GM04504 (cell line): ENCODE results near the gene INF2.
"Not testable (repeated sequence)": the region's sequence is repeated elsewhere in the genome, so short reads cannot be mapped to it uniquely, and the experiment has no call there.

ENCODE experiments used
- DNase-seq: peaks from one replicate; pipeline ENCODE4 v3.0.0-alpha.2; 2012; ENCODE audit warnings: low read depth

INF2 gene

DNA sequence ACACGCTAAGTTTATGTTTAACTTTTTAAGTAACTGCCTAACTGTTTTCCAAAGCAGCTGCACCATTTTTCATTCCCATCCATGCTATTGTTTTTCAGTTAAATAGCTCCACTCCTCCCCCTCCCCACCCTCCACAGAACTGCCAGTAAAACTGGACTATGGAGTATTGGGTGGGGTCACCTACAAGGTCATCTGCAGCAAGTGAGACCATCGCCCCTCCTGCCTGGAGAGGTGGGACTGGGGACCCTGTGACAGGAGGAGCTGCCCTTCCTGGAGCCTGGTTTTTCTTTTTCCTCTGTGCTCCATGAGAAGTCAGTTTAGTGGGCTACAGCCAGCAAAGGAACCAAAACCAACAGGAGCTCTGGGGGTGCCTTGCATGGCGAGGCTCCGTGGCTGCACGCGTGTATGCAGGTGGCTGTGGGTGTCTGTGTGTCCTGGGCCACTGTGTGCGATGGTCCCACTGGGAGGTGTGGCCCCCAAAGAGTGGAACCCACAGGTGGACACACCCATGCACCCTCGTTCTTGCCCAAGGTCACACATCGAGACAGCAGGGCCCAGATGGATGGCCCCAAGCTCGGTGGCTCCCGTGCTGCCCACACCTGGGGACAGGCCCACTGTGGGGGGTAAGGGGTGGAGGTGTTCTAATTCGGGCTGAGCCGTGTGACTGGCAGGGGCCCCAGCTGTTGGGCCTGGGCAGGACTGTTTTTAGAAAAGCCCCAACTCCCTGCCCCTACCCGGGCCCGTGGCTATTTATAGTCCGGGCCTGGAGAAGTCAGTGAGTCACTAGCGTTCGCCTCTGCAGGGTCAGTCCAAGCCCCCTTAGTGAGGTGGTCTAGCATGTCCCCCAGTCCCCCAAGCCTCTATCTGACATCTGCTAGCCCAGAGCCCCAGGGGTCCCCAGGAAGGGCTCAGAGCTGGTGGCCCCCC, 32.4 kb downstream of the INF2 start:
- no peak for DNase-seq

DNA sequence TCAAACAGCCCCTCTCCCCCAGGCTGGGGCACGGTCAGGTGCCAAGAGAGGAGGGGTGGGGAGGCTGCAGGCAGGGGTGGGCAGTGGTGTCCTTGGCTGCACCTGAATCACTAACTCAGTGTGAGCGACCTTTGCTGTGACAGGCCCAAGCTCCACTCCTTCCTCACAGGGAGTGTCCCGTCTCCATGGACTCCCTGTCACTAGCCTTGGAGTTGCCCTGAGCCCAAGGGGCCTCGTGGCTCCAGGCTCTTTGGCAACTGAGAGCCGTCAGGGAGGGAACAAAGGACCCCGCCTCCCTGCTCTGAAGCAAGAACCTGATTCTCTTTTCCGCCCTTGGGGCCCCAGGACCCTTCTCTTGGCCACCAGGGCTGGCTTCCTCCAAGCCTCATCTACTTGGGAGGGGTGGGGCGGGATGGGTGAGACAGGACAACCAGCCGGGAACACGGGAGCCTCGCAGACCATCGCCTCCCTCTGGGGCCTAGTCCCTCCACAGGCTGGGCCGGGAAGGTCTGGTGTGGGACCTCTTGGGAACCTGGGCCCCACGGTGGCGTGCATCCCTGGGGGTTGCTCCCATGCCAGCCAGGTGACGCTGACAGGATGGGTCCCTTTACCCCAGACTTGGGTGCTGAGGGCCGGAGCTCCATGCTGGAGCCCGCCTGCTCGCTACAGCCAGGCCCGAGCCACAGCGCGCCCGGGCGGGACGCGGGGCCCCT, 33.7 kb downstream of the INF2 start:
- DNase-seq, result no peak

DNA sequence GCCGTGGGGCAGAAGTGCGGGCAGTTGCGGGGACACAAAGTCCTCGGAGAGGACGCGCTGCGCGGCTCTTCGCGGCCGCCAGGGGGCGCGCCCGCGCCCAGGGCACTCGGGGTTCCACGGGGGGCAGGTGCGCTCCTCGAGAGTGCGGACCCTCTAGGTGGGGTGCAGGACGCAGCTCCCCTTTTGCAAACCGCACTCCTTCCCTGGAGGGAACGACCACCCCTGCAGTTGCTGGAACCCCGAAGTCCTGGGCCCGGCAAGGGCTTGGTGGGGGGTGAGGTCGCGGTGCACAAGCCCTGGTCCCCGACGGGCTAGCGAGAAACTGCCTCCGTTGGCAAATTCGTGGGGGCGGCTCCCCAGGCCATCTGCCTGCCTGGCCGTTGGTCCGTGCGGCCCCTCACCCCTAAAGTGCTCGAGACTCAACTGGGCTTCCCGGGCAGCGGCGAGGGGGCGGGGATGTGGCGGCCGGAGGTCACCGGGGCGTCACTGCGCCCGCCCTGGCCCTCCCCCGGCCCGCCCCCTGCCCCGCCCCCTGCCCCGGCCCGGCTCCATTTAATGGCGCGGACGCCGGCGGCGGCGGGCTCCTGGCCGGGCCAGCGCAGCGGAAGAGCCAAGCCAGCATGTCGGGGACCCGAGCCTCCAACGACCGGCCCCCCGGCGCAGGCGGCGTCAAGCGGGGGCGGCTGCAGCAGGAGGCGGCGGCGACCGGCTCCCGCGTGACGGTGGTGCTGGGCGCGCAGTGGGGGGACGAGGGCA, 34.4 kb downstream of the INF2 start, which contains the start of gene ADSS1:
Gene ADSS1 (plus strand): TSS at position 579 of the 756 bp plus-strand sequence. CDS start 42 bp downstream, at position 621.
- no peak for DNase-seq

- no peak for DNase-seq
Measured at GRCh38 chr14:104724407-104724980, 35.1 kb downstream of the INF2 start.

DNA sequence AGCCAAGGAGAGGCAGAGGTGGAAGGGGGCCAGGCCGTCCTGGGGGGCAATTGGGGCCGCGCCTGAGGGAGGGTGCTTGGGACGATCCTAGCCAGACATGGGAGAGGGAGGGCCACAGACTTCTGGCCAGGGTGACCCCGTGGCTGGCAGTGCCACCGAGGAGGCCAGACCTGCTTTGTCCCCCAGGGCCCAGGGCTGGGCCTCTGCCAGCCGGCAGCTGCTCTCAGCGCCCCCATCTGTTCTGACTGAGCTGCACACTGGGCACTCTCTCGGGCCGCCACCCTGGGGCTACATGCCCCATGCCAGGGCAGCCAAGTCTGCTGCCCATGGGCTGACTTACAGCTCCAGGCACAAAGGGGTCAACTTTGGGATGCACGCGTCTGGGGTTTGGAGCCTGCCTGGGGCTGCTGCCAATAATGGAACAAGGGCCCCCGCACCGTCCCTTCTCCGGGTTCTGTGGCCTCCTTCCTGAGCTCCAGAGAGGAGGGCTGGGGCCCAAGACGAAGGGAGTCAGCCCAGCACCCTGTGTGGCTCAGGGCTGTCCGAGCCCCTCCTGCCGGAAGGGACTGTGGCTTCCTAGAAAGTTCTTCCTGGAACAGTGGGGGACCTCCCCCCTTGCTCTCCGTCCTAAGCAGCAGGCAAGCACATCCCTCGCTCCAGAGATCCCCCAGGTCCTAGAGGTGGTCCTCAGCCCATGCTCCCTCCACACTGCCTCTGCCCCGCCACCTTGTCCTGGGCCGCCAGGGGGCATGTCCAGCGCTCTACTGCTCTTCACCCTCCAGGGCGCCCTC, 35.8 kb downstream of the INF2 start:
- no peak for DNase-seq

DNA sequence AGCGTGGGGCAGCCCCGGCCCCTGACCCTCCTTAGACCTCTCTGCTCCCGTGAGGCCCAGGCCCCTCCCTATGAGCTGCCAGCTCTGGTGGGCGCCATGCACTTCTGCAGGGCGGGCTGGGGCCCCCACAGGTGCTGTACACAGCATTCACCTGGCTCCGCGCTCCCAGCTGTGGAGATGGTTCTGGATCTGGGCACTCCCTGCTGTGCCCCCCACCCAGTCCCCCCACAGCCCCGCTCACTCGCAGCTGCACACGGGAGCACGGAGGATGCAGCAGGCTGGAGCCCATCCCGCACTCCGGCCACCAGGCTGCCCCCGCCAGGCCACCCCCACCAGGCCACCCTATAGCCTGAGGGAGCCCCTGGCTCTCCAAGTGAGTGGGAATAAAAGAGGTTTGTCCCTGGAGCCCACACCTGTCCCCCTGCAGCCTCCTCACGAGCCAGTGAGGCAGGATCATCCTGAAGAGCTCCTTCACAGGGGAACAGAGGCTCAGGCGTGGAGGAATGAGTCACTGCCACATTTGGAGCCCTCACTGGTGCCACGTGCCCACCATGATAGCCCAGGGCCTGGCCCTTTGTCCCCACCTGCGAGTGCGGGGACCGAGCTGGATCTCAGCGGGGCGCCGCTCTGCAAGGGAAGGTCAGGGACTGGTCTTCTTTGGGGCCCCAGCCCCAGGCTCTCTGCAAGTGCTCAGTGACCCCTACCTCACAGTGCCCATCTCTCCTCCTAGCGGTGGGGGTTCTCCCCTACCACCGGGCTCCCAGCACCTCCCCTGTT, 36.5 kb downstream of the INF2 start:
- no peak for DNase-seq

DNA sequence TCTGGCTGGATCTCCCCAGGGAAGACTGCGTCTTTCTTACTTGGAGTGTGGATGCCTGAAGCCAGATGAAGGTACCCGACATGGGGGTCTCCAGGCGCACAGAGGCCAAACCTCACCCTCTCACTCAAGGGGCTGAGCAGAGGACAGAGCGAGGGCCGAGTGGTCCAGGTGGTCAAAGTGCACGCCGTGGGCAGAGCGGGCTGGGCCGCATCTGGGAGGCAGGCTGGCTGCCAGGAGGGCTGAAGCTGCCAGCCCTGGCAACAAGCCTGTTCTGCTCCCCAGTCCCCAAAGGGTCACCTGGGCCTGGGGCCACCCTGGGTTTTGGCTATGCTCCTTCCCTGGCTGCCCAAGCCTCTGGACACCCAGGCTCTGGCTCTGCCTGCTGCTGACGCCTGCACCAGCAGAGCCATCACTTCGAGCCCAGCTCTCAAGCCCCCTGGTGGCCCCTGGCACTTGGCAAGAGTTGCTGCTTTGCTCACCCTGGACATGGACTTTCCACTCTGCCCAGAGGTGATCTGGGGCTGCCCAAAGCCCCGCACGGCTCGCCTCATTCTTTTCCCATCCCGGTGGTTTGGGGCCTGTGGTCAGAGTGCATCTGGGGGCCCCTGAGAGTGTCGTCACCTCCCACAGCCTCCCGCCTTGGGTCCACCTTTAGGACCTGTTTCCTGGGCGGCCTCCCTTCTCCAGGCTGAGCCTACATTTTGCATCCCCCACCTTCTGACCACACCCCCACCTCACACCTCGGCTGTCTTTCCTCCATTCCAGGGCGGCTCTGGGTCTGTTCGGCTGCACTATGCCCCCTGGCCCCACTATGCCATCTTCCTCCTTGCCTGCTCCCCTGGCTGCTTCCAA, 37.4 kb downstream of the INF2 start:
- no peak for DNase-seq

DNA sequence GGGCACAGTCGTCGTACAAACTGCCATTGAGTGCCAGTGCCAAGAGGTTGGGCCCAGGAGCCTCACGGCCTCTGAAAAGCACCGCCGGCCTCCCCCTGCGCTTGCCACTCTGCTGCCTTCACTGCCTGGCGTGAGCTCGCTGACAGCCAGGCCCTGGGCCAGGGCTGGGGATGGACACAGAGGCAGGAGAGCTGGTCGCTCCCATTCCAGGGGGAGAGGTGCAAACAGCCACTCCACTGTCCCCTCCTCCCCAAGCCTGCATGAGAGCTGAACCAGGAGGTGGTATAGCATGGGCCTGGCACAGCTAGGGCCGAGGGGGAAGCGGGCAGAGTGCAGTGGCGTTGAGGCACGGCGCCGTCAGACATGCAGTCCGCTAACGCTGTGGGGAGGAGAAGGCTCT, 39.2 kb downstream of the INF2 start:
- DNase-seq, result no peak

- not testable (repeated sequence) for DNase-seq
Measured at GRCh38 chr14:104729176-104729834, 39.9 kb downstream of the INF2 start.

GRCh38 chr14:104729835-104730181, 40.4 kb downstream of the INF2 start:
- no peak for DNase-seq

GRCh38 chr14:104730487-104730886, 41.1 kb downstream of the INF2 start:
- DNase-seq, result no peak

DNA sequence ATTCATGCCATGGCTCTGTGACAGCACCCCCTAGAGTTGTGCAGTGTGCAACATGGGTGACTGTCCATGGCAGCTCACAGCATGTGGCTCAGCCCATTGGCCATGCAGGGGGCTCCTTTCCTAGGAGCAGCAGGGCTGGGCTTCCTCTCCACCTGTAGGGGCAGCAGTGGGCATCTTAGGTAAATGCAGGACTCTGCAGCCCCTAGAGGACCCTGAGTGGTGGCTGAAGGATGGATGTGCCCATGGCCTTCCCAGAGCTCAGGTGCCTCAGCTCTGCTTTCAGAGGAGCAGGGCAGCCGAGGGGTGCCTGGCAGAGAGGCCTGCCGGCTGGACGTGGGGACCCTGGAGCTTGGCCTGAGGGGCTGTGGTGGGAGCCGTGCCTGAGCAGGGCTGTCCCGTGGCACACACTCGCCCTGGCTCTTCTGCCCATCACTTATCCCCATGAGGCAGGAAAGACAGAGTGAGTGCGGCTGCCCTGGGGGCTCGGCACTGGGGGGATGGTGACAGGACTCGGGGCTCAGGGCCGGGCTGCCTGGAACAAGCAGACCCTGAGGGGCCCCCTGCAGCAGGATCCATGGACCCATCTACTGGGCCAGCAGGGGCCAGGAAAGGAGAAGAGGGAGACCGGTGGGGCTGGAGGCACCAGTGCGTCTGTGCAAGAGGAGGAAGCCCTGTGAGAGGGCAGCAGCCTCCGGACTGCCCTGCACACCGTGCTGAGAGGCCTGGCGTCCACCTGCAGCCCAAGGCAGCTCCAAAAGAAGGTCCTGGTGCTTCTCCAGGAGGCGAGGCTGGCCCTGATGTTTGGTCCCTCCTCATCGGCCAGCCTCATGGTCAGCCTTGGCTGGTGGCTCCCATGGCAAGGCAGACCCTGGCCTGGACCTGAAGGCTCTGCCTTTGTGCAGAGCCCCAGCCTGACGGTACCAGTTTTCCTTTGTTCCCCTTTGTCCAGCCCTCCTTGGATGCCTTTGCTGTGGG, 42.2 kb downstream of the INF2 start:
- no peak for DNase-seq

GRCh38 chr14:104732355-104732804, 43.0 kb downstream of the INF2 start:
- DNase-seq, result no peak

DNA sequence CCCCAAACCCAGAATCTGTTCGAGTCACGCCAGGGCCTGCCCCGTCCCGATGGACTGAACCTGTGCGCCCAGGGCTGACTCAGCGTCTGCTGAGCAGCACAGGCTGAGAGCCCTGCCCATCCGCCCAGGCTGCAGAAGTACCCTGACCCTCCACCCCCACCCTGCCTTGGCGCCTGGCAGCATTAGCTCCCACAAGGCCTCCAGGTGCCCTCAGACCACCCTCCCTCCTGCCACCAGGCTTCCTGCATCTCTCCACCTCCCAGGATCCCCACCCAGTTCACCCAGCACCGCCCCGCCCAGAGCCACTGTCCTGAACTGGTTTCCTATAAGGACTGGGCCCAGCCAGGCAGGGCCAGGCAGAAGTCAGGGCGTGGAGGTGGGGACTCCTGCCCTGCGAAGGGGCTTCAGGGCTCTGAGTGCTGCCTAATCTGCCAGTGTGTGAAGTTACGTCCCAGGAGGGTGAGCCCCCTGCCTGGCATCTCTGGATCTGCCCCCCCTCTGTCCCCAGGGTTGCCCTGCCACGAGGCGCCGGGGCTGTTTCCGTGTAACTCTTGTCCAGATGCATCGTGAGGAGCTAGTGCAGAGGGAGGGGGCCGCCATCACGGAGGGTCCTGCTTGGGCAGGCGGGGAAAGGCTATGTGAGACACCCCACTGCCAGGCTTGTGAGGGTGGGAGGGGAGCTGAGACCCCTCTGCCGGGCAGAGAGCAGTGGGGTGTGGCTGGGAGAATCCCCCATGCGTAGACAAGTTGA, 43.7 kb downstream of the INF2 start:
- no peak for DNase-seq

- DNase-seq, result no peak
Measured at GRCh38 chr14:104734051-104734587, 44.7 kb downstream of the INF2 start.

- DNase-seq, result no peak
Measured at GRCh38 chr14:104734601-104734990, 45.2 kb downstream of the INF2 start.
